T-helper 2 cell treated with Interferon-gamma antibody and Interleukin-4, amounts not matched to agents 5 μg/mL and 100 μg/mL, for 36 hours (primary cell): ENCODE data around the gene TRPM8.

Experiments
- DNase-seq: peaks from one replicate; pipeline ENCODE4 v3.0.0; 2021; ENCODE audit warnings: low spot score
- H3K27ac Mint-ChIP-seq: one replicate; pipeline ENCODE4 v1.8.0; 2021; ENCODE audit warnings: mild to moderate bottlenecking, mixed read lengths
- H3K27me3 Mint-ChIP-seq: one replicate; pipeline ENCODE4 v1.8.0; 2021; ENCODE audit warnings: low read depth, mixed read lengths
- H3K36me3 Mint-ChIP-seq: one replicate; pipeline ENCODE4 v1.8.0; 2021; ENCODE audit warnings: low read depth, mixed read lengths
- H3K4me1 Mint-ChIP-seq: one replicate; pipeline ENCODE4 v1.8.0; 2021; ENCODE audit warnings: low read depth, mixed read lengths
- H3K4me3 Mint-ChIP-seq: one replicate; pipeline ENCODE4 v1.8.0; 2022; ENCODE audit warnings: mild to moderate bottlenecking, moderate library complexity, mixed read lengths
- H3K9me3 Mint-ChIP-seq: one replicate; pipeline ENCODE4 v1.8.0; 2021; ENCODE audit warnings: mixed read lengths

Gene TRPM8

GRCh38 chr2:233973786-233974185, 56.6 kb downstream of the TRPM8 start:
- Mint-ChIP-seq H3K9me3 (no peaks in the 10 kb centered on the region), H3K4me1 (peaks cover 18% of the 10 kb centered on the region), H3K27ac (no peak overlapping the region), H3K36me3 (no peaks in the 10 kb centered on the region), H3K4me3 (no peak overlapping the region), H3K27me3 (peaks cover 15% of the 10 kb centered on the region)
- DNase-seq, result no peak

- H3K4me1 Mint-ChIP-seq, result peaks cover 17% of the 10 kb centered on the region
- peaks cover 17% of the 10 kb centered on the region for H3K27me3 Mint-ChIP-seq
- H3K36me3 Mint-ChIP-seq, result no peaks in the 10 kb centered on the region
- no peaks in the 10 kb centered on the region for H3K9me3 Mint-ChIP-seq
- no peak overlapping the region for H3K27ac Mint-ChIP-seq
- no peak overlapping the region for H3K4me3 Mint-ChIP-seq
- peak; percentile 13 for DNase-seq
Measured at GRCh38 chr2:233974530-233975071, 57.4 kb downstream of the TRPM8 start.

GRCh38 chr2:233976087-233976486, 58.9 kb downstream of the TRPM8 start:
- Mint-ChIP-seq H3K4me1 (peaks cover 17% of the 10 kb centered on the region), H3K36me3 (no peaks in the 10 kb centered on the region), H3K27ac (no peak overlapping the region), H3K4me3 (no peak overlapping the region), H3K27me3 (peaks cover 7% of the 10 kb centered on the region), H3K9me3 (no peaks in the 10 kb centered on the region)
- DNase-seq, result no peak

- no peak for DNase-seq
- H3K27me3 Mint-ChIP-seq, result peaks cover 9% of the 10 kb centered on the region
- H3K4me3 Mint-ChIP-seq, result no peak overlapping the region
- H3K4me1 Mint-ChIP-seq, result peaks cover 17% of the 10 kb centered on the region
- no peaks in the 10 kb centered on the region for H3K36me3 Mint-ChIP-seq
- H3K9me3 Mint-ChIP-seq, result no peaks in the 10 kb centered on the region
- H3K27ac Mint-ChIP-seq, result no peak overlapping the region
Measured at GRCh38 chr2:233976690-233977294, 59.6 kb downstream of the TRPM8 start.

GRCh38 chr2:233977296-233977837, 60.2 kb downstream of the TRPM8 start:
- peaks cover 17% of the 10 kb centered on the region for H3K4me1 Mint-ChIP-seq
- no peaks in the 10 kb centered on the region for H3K9me3 Mint-ChIP-seq
- H3K27ac Mint-ChIP-seq, result no peak overlapping the region

GRCh38 chr2:233979748-233980147, 62.6 kb downstream of the TRPM8 start:
- H3K27me3 Mint-ChIP-seq, result peaks cover 22% of the 10 kb centered on the region
- no peaks in the 10 kb centered on the region for H3K36me3 Mint-ChIP-seq
- H3K27ac Mint-ChIP-seq, result no peak overlapping the region
- H3K4me1 Mint-ChIP-seq, result peaks cover 14% of the 10 kb centered on the region
- DNase-seq, result no peak
- H3K9me3 Mint-ChIP-seq, result no peaks in the 10 kb centered on the region
- H3K4me3 Mint-ChIP-seq, result no peak overlapping the region

More at GRCh38 chr2:233977296-233977837, 60.2 kb downstream of the TRPM8 start:
- no peaks in the 10 kb centered on the region for H3K36me3 Mint-ChIP-seq
- no peak for DNase-seq
- H3K4me3 Mint-ChIP-seq, result no peak overlapping the region
- peaks cover 12% of the 10 kb centered on the region for H3K27me3 Mint-ChIP-seq

GRCh38 chr2:233980955-233981561, 63.9 kb downstream of the TRPM8 start:
- no peak for DNase-seq
- no peak overlapping the region for H3K27ac Mint-ChIP-seq
- no peaks in the 10 kb centered on the region for H3K36me3 Mint-ChIP-seq
- H3K4me1 Mint-ChIP-seq, result peaks cover 13% of the 10 kb centered on the region
- H3K27me3 Mint-ChIP-seq, result peaks cover 24% of the 10 kb centered on the region
- H3K4me3 Mint-ChIP-seq, result no peak overlapping the region
- no peaks in the 10 kb centered on the region for H3K9me3 Mint-ChIP-seq

GRCh38 chr2:233981574-233982420, 64.6 kb downstream of the TRPM8 start:
- Mint-ChIP-seq H3K9me3 (no peaks in the 10 kb centered on the region), H3K27ac (no peak overlapping the region), H3K27me3 (peaks cover 24% of the 10 kb centered on the region), H3K4me1 (peaks cover 11% of the 10 kb centered on the region), H3K4me3 (no peak overlapping the region), H3K36me3 (no peaks in the 10 kb centered on the region)
- DNase-seq, result no peak

- no peak for DNase-seq
Measured at GRCh38 chr2:233982421-233983121, 65.4 kb downstream of the TRPM8 start.

GRCh38 chr2:233983445-233983844, 66.3 kb downstream of the TRPM8 start:
- peaks cover 30% of the 10 kb centered on the region for H3K27me3 Mint-ChIP-seq

More at GRCh38 chr2:233982421-233983121, 65.4 kb downstream of the TRPM8 start:
- H3K9me3 Mint-ChIP-seq, result no peaks in the 10 kb centered on the region
- H3K27me3 Mint-ChIP-seq, result peaks cover 24% of the 10 kb centered on the region
- no peak overlapping the region for H3K4me3 Mint-ChIP-seq
- H3K27ac Mint-ChIP-seq, result no peak overlapping the region
- no peaks in the 10 kb centered on the region for H3K36me3 Mint-ChIP-seq
- peaks cover 9% of the 10 kb centered on the region for H3K4me1 Mint-ChIP-seq

GRCh38 chr2:233988581-233988980, 71.4 kb downstream of the TRPM8 start:
- H3K27ac Mint-ChIP-seq, result no peak overlapping the region
- peak overlapping the region; percentile 15 for H3K4me3 Mint-ChIP-seq
- H3K27me3 Mint-ChIP-seq, result peaks cover 29% of the 10 kb centered on the region
- H3K9me3 Mint-ChIP-seq, result peaks cover 15% of the 10 kb centered on the region
- no peak for DNase-seq
- peaks cover 8% of the 10 kb centered on the region for H3K36me3 Mint-ChIP-seq
- H3K4me1 Mint-ChIP-seq, result peaks cover 42% of the 10 kb centered on the region

More at GRCh38 chr2:233983445-233983844, 66.3 kb downstream of the TRPM8 start:
- H3K4me3 Mint-ChIP-seq, result no peak overlapping the region
- H3K27ac Mint-ChIP-seq, result no peak overlapping the region
- peaks cover 6% of the 10 kb centered on the region for H3K9me3 Mint-ChIP-seq
- no peaks in the 10 kb centered on the region for H3K36me3 Mint-ChIP-seq
- DNase-seq, result no peak
- H3K4me1 Mint-ChIP-seq, result peaks cover 9% of the 10 kb centered on the region

- peaks cover 8% of the 10 kb centered on the region for H3K36me3 Mint-ChIP-seq
- H3K4me3 Mint-ChIP-seq, result peak overlapping the region; percentile 53
- peaks cover 42% of the 10 kb centered on the region for H3K4me1 Mint-ChIP-seq
- H3K9me3 Mint-ChIP-seq, result peaks cover 15% of the 10 kb centered on the region
- H3K27ac Mint-ChIP-seq, result no peak overlapping the region
- DNase-seq, result no peak
- peaks cover 27% of the 10 kb centered on the region for H3K27me3 Mint-ChIP-seq
Measured at GRCh38 chr2:233989221-233989858, 72.2 kb downstream of the TRPM8 start.

- H3K27ac Mint-ChIP-seq, result peak overlapping the region; percentile 43
- peak overlapping the region; percentile 53 for H3K4me3 Mint-ChIP-seq
- H3K9me3 Mint-ChIP-seq, result peaks cover 15% of the 10 kb centered on the region
- peaks cover 42% of the 10 kb centered on the region for H3K4me1 Mint-ChIP-seq
- DNase-seq, result peak; percentile 52
- peaks cover 21% of the 10 kb centered on the region for H3K27me3 Mint-ChIP-seq
- peaks cover 8% of the 10 kb centered on the region for H3K36me3 Mint-ChIP-seq
Measured at GRCh38 chr2:233990261-233990798, 73.2 kb downstream of the TRPM8 start.
